MCF 10A (cell line): ENCODE results near the gene ADAM20. TPM values are rescaled to one million over a fixed set of nuclear protein-coding genes. Genes with fewer than 3 reads are reported as not detected.

Experiments used
- BruUV-seq: library from RNA; stranded (reverse); fragments of 400-500 nt; replicated peaks from 2 replicates; lab custom pipeline; 2021; lab: Mats Ljungman, UMichigan
- CTCF ChIA-PET: fragments of 300-600 bp; sonication (Branson Sonifier 250); formaldehyde crosslinking; extraction: SDS; loops from one replicate; lab custom pipeline; 2021; ENCODE audit warnings: antibody characterized with exemption, inconsistent platforms; lab: Yijun Ruan, JAX
- POLR2A ChIA-PET: fragments of 300-600, 350-650 bp; sonication (Branson Sonifier 250); formaldehyde crosslinking; extraction: SDS; loops from one replicate; lab custom pipeline; 2020; ENCODE audit warnings: antibody characterized with exemption, inconsistent platforms; lab: Yijun Ruan, JAX
- DNase-seq: peaks from one replicate; pipeline ENCODE4 v3.0.0-alpha.2; 2018; ENCODE audit not compliant: unreplicated experiment
- H3K27ac Mint-ChIP-seq: one replicate; pipeline ENCODE4 v1.8.0; 2022; ENCODE audit warnings: mild to moderate bottlenecking, low read depth, mixed read lengths; ENCODE audit not compliant: unreplicated experiment
- H3K27me3 Mint-ChIP-seq: one replicate; pipeline ENCODE4 v1.8.0; 2022; ENCODE audit warnings: mixed read lengths; ENCODE audit not compliant: insufficient read depth, unreplicated experiment
- H3K36me3 Mint-ChIP-seq: one replicate; pipeline ENCODE4 v1.8.0; 2022; ENCODE audit warnings: mild to moderate bottlenecking, moderate library complexity, mixed read lengths; ENCODE audit not compliant: insufficient read depth, unreplicated experiment
- H3K4me1 Mint-ChIP-seq: one replicate; pipeline ENCODE4 v1.8.0; 2022; ENCODE audit warnings: mixed read lengths; ENCODE audit not compliant: insufficient read depth, unreplicated experiment
- H3K4me3 Mint-ChIP-seq: one replicate; pipeline ENCODE4 v1.8.0; 2022; ENCODE audit warnings: mild to moderate bottlenecking, moderate library complexity, mixed read lengths; ENCODE audit not compliant: unreplicated experiment
- H3K9me3 Mint-ChIP-seq: one replicate; pipeline ENCODE4 v1.8.0; 2022; ENCODE audit warnings: mixed read lengths; ENCODE audit not compliant: unreplicated experiment
- intact Hi-C: fragments of 100-400 bp; cut with micrococcal nuclease; formaldehyde crosslinking; loops from 2 replicates; pipeline ENCODE4 v1.14.1; 2022
- total RNA-seq: library from RNA; stranded (reverse); gene quantifications from 2 replicates; pipeline ENCODE4 v1.2.3, GENCODE V29; 2022
- TF ChIP-seq, protein P1 (sequence below): fragments of 200-600 bp; IDR thresholded peaks from one replicate; pipeline ENCODE4 v1.8.0; 2022; ENCODE audit warnings: antibody characterized with exemption, mild to moderate bottlenecking; ENCODE audit not compliant: unreplicated experiment

The ADAM20 gene
- total RNA-seq, 1 experiment from 2014 or later = 1.4 TPM

DNA sequence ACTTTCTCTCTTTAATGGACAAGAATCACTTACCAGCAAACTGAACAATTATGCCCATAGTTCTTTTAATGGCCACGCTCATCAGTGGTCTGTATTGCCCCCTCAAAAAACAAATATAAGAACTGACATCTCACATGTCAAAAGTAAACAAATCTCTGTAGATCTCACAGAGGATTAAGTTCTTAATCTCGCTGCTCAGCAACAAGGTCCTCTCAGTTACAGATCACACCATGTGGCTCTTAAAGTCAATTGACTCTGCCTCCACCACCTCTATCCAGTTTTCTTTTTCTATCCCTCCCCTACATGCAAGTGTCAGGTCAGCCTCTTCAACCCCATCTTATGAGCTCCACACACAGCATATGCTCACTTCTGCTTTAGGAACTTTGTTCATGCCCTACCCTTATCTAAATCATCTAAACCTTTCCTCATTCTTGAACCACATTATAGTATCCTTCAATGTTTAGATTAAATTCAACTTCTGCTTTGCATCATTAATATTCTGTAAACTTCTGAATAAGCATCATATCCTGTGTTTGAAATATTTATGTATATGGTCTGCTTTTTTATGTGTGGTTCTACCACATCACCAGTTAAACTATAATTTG lies 7.2 kb downstream of the ADAM20 start:
- no TSS peak for BruUV-seq
- H3K27me3 Mint-ChIP-seq = no peaks in the 10 kb centered on the region
- TF ChIP-seq, protein P1, sequence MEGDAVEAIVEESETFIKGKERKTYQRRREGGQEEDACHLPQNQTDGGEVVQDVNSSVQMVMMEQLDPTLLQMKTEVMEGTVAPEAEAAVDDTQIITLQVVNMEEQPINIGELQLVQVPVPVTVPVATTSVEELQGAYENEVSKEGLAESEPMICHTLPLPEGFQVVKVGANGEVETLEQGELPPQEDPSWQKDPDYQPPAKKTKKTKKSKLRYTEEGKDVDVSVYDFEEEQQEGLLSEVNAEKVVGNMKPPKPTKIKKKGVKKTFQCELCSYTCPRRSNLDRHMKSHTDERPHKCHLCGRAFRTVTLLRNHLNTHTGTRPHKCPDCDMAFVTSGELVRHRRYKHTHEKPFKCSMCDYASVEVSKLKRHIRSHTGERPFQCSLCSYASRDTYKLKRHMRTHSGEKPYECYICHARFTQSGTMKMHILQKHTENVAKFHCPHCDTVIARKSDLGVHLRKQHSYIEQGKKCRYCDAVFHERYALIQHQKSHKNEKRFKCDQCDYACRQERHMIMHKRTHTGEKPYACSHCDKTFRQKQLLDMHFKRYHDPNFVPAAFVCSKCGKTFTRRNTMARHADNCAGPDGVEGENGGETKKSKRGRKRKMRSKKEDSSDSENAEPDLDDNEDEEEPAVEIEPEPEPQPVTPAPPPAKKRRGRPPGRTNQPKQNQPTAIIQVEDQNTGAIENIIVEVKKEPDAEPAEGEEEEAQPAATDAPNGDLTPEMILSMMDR = no peak
- H3K36me3 Mint-ChIP-seq = no peaks in the 10 kb centered on the region
- no peak overlapping the region for H3K27ac Mint-ChIP-seq
- H3K4me1 Mint-ChIP-seq = no peaks in the 10 kb centered on the region
- intact Hi-C loops = no loop called here
- CTCF ChIA-PET = no interaction called here
- POLR2A ChIA-PET = no interaction called here
- no peak for DNase-seq
- H3K4me3 Mint-ChIP-seq = no peak overlapping the region
- H3K9me3 Mint-ChIP-seq = no peaks in the 10 kb centered on the region

DNA sequence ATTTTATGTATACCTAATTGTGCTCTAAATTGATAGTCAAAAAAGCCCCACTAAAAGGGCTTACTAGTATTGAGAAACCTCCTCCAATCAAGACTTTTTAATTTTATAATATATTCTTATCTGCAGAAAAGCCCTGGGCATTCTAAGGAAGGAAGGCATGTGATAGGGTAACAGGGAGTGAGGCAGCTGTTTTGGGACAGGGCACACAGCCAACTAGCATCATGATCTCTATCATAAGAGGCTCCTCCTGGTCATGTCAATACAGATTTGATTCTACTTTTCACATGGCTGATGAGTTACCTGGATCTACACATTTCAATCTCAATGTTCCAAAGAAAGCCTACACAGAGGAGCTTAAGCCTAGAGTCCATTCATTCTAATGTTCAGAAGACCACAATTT lies 9.1 kb downstream of the ADAM20 start:
- intact Hi-C loops = no loop called here
- ChIA-PET POLR2A (no interaction called here), CTCF (interaction anchor here (0.8 to 1.0 kb wide), 2 partner anchors 42 to 54 kb away, joined by 3 read pairs; no protein-coding TSS in a partner anchor)
- TF ChIP-seq, protein P1 = no peak
- Mint-ChIP-seq H3K27me3 (no peaks in the 10 kb centered on the region), H3K27ac (no peak overlapping the region), H3K4me3 (no peak overlapping the region), H3K36me3 (no peaks in the 10 kb centered on the region), H3K4me1 (no peaks in the 10 kb centered on the region), H3K9me3 (peaks cover 3% of the 10 kb centered on the region)
- no peak for DNase-seq
- BruUV-seq = no TSS peak

DNA sequence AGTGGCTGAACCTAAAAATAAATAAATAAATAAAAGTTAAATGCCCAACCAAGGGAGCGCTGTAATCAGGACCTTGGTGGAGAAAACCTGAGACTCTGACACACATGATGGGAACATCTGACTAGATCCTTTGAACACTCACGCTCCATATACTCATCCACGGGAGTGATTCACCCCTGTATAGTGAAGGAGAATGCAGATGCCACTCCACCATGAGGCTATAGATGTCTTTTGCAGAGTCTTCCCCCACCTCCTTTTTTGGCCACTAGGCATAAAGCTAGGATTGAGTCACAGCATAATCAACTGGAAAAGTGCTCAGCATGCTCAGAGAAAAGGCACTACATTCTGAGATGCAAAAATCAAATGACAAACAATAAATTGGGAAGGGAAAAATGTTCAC lies 19.0 kb downstream of the ADAM20 start:
- ChIA-PET CTCF (no interaction called here), POLR2A (interaction anchor here (0.6 kb wide), 1 partner anchor 74 kb away, joined by 3 read pairs; no protein-coding TSS in a partner anchor)
- no peaks in the 10 kb centered on the region for H3K27me3 Mint-ChIP-seq
- no peak overlapping the region for H3K4me3 Mint-ChIP-seq
- no peaks in the 10 kb centered on the region for H3K36me3 Mint-ChIP-seq
- TF ChIP-seq, protein P1 = no peak
- peaks cover 17% of the 10 kb centered on the region for H3K9me3 Mint-ChIP-seq
- BruUV-seq = no TSS peak
- H3K4me1 Mint-ChIP-seq = no peaks in the 10 kb centered on the region
- DNase-seq = no peak
- intact Hi-C loops = no loop called here
- H3K27ac Mint-ChIP-seq = no peak overlapping the region

DNA sequence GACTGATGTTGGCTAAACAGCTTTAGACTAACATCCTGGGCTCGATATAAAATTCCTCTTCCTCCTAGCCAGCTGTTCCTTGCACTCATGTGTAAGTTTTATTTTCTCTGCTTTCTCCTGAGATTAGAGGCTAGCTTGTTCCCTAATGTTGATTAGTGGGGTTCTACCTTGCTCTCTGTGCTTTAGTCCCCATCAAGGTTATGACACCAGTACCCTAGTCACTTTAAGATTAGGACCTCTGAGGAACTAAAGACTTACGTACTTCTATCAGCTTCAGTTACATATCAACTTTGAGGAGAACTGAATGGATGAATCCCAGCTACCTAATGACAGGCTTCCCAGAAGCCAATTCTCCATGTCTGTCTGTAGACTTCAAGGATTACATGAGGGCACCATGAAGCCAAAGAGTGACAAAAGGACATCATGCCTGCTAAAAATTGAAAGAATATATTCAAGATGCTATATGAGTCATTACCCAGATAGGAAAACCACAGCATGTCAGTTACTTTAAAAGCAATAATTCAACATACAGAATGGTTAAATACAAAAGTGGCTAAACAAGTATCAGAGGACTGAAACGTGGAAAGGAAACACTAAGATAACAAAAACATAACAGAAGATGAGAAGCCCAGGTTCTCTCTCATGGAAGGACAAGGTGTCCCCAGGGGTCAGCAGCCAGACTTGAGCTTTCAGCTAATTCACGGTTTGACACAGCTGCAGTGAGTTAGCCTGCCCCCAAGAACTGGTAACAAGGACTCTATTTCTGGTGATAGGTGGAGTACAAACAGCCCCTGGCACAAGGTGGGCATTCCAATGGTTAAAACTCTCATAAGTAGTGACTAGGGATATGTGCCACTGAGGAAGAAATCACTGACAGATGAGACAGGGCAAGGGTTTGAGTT lies 20.4 kb downstream of the ADAM20 start:
- CTCF ChIA-PET = interaction anchor here (0.6 to 0.7 kb wide), 2 partner anchors 98 to 1272 kb away, joined by 3 read pairs; no protein-coding TSS in a partner anchor

More for the DNA sequence above, 20.4 kb downstream of the ADAM20 start:
- H3K4me1 Mint-ChIP-seq = no peaks in the 10 kb centered on the region
- TF ChIP-seq, protein P1 = no peak
- no TSS peak for BruUV-seq
- POLR2A ChIA-PET = no interaction called here
- no peak for DNase-seq
- no peaks in the 10 kb centered on the region for H3K36me3 Mint-ChIP-seq
- no peak overlapping the region for H3K4me3 Mint-ChIP-seq
- intact Hi-C loops = no loop called here
- peaks cover 7% of the 10 kb centered on the region for H3K9me3 Mint-ChIP-seq
- H3K27ac Mint-ChIP-seq = no peak overlapping the region
- H3K27me3 Mint-ChIP-seq = no peaks in the 10 kb centered on the region
